MCF 10A (cell line): ENCODE results near the gene CEP43. TPM values are rescaled to one million over a fixed set of nuclear protein-coding genes. Genes with fewer than 3 reads are reported as not detected.

Experiments
- BruUV-seq: library from RNA; stranded (reverse); fragments of 400-500 nt; replicated peaks from 2 replicates; lab custom pipeline; 2021; lab: Mats Ljungman, UMichigan
- CTCF ChIA-PET: fragments of 300-600 bp; sonication (Branson Sonifier 250); formaldehyde crosslinking; extraction: SDS; loops from one replicate; lab custom pipeline; 2021; ENCODE audit warnings: antibody characterized with exemption, inconsistent platforms; lab: Yijun Ruan, JAX
- POLR2A ChIA-PET: fragments of 300-600, 350-650 bp; sonication (Branson Sonifier 250); formaldehyde crosslinking; extraction: SDS; loops from one replicate; lab custom pipeline; 2020; ENCODE audit warnings: antibody characterized with exemption, inconsistent platforms; lab: Yijun Ruan, JAX
- DNase-seq: peaks from one replicate; pipeline ENCODE4 v3.0.0-alpha.2; 2018; ENCODE audit not compliant: unreplicated experiment
- H3K27ac Mint-ChIP-seq: one replicate; pipeline ENCODE4 v1.8.0; 2022; ENCODE audit warnings: mild to moderate bottlenecking, low read depth, mixed read lengths; ENCODE audit not compliant: unreplicated experiment
- H3K27me3 Mint-ChIP-seq: one replicate; pipeline ENCODE4 v1.8.0; 2022; ENCODE audit warnings: mixed read lengths; ENCODE audit not compliant: insufficient read depth, unreplicated experiment
- H3K36me3 Mint-ChIP-seq: one replicate; pipeline ENCODE4 v1.8.0; 2022; ENCODE audit warnings: mild to moderate bottlenecking, moderate library complexity, mixed read lengths; ENCODE audit not compliant: insufficient read depth, unreplicated experiment
- H3K4me1 Mint-ChIP-seq: one replicate; pipeline ENCODE4 v1.8.0; 2022; ENCODE audit warnings: mixed read lengths; ENCODE audit not compliant: insufficient read depth, unreplicated experiment
- H3K4me3 Mint-ChIP-seq: one replicate; pipeline ENCODE4 v1.8.0; 2022; ENCODE audit warnings: mild to moderate bottlenecking, moderate library complexity, mixed read lengths; ENCODE audit not compliant: unreplicated experiment
- H3K9me3 Mint-ChIP-seq: one replicate; pipeline ENCODE4 v1.8.0; 2022; ENCODE audit warnings: mixed read lengths; ENCODE audit not compliant: unreplicated experiment
- intact Hi-C: fragments of 100-400 bp; cut with micrococcal nuclease; formaldehyde crosslinking; loops from 2 replicates; pipeline ENCODE4 v1.14.1; 2022
- total RNA-seq: library from RNA; stranded (reverse); gene quantifications from 2 replicates; pipeline ENCODE4 v1.2.3, GENCODE V29; 2022
- TF ChIP-seq, protein P1 (sequence below): fragments of 200-600 bp; IDR thresholded peaks from one replicate; pipeline ENCODE4 v1.8.0; 2022; ENCODE audit warnings: antibody characterized with exemption, mild to moderate bottlenecking; ENCODE audit not compliant: unreplicated experiment

The CEP43 gene
- total RNA-seq, 1 experiment from 2014 or later = 23.8 TPM

DNA sequence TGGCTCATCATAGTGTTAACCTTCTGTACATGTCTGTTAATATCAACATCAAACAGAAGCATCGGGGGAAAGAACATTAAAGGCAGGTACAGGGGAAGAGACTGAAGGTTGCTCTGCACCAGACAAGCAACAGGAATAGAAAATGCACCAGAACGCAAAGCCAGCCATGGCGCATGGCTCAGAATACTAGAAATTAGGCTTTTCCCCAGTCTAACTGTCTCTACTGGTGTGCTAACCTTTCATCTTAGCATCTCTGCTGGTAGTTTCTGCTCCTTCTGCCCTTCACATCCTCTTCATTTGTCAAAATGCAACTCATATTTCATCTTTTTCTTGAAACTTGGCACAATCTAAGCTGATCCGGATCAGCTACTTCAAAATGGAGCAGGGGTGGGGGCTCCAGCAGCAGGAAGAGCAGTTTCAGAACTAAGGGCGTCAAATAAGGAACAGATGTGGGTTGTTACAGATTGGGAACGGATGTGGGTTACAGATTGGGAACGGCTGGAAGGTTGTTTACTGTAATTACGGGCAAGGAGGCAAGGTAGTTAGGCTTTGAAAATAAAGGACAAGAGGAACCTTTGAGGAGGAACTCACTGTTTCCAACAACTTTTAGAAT lies 29.7 kb upstream of the CEP43 start:
- H3K9me3 Mint-ChIP-seq = peaks cover 12% of the 10 kb centered on the region
- POLR2A ChIA-PET = interaction anchor here (1.2 kb wide), 1 partner anchor 342 kb away, joined by 3 read pairs; the partner anchor contains the start of gene RPS6KA2
- intact Hi-C loops = no loop called here
- no peak overlapping the region for H3K27ac Mint-ChIP-seq
- CTCF ChIA-PET = no interaction called here
- H3K27me3 Mint-ChIP-seq = no peaks in the 10 kb centered on the region
- H3K4me3 Mint-ChIP-seq = no peak overlapping the region
- no peaks in the 10 kb centered on the region for H3K4me1 Mint-ChIP-seq
- no peak for DNase-seq
- H3K36me3 Mint-ChIP-seq = no peaks in the 10 kb centered on the region
- TF ChIP-seq, protein P1, sequence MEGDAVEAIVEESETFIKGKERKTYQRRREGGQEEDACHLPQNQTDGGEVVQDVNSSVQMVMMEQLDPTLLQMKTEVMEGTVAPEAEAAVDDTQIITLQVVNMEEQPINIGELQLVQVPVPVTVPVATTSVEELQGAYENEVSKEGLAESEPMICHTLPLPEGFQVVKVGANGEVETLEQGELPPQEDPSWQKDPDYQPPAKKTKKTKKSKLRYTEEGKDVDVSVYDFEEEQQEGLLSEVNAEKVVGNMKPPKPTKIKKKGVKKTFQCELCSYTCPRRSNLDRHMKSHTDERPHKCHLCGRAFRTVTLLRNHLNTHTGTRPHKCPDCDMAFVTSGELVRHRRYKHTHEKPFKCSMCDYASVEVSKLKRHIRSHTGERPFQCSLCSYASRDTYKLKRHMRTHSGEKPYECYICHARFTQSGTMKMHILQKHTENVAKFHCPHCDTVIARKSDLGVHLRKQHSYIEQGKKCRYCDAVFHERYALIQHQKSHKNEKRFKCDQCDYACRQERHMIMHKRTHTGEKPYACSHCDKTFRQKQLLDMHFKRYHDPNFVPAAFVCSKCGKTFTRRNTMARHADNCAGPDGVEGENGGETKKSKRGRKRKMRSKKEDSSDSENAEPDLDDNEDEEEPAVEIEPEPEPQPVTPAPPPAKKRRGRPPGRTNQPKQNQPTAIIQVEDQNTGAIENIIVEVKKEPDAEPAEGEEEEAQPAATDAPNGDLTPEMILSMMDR = no peak
- no TSS peak for BruUV-seq

DNA sequence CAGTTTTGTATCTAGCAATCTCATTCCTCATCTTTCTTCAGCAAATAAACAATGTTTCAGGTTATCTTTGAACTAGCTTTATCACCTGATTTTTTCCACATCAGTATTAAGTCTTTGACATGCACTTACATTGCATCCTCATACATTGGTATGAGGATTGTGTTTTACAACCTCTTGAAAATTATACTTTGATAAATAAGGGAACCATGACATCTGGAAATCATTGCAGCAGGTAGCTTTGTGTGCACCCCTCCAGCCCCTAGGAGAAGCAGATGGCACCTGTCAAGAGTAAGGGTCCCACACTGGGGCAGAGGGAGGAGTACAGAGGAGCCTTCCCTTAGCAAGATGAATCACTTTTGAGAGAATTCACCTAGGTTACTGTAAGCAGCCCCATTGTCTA lies 29.1 kb upstream of the CEP43 start:
- POLR2A ChIA-PET = interaction anchor here (1.2 kb wide), 1 partner anchor 343 kb away, joined by 3 read pairs; the partner anchor contains the start of gene RPS6KA2
- no TSS peak for BruUV-seq
- Mint-ChIP-seq H3K4me1 (no peaks in the 10 kb centered on the region), H3K27me3 (no peaks in the 10 kb centered on the region), H3K4me3 (no peak overlapping the region), H3K9me3 (peaks cover 12% of the 10 kb centered on the region), H3K36me3 (no peaks in the 10 kb centered on the region), H3K27ac (no peak overlapping the region)
- TF ChIP-seq, protein P1 = no peak
- CTCF ChIA-PET = no interaction called here
- intact Hi-C loops = no loop called here
- no peak for DNase-seq

DNA sequence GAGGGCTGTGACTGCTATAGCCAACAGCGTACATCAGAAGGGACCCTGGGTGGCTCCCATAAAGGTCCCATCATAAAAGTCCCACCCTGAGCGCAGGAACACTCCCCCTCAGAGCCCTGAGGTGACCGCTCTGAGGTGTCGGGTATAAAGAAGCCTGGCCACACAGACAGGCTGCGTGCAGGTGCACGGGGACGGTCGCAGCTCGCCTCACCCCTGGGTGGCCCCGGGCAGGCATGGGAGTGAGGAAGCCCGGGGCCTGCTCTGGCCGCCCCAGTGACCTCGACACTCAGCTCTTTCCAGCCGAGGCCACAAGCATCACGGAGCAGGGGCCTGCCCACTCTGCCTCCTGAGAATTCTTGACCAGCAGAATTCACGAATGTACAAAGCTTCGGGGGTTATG lies 28.4 kb upstream of the CEP43 start:
- intact Hi-C loops = no loop called here
- H3K9me3 Mint-ChIP-seq = peaks cover 12% of the 10 kb centered on the region
- no peak for DNase-seq
- H3K36me3 Mint-ChIP-seq = no peaks in the 10 kb centered on the region
- no peaks in the 10 kb centered on the region for H3K4me1 Mint-ChIP-seq
- no peak overlapping the region for H3K27ac Mint-ChIP-seq
- H3K27me3 Mint-ChIP-seq = no peaks in the 10 kb centered on the region
- POLR2A ChIA-PET = interaction anchor here (1.2 kb wide), 1 partner anchor 344 kb away, joined by 3 read pairs; the partner anchor contains the start of gene RPS6KA2
- H3K4me3 Mint-ChIP-seq = no peak overlapping the region
- BruUV-seq = no TSS peak
- TF ChIP-seq, protein P1 = no peak
- CTCF ChIA-PET = interaction anchor here (0.6 kb wide), 1 partner anchor 718 kb away, joined by 3 read pairs; no protein-coding TSS in a partner anchor

DNA sequence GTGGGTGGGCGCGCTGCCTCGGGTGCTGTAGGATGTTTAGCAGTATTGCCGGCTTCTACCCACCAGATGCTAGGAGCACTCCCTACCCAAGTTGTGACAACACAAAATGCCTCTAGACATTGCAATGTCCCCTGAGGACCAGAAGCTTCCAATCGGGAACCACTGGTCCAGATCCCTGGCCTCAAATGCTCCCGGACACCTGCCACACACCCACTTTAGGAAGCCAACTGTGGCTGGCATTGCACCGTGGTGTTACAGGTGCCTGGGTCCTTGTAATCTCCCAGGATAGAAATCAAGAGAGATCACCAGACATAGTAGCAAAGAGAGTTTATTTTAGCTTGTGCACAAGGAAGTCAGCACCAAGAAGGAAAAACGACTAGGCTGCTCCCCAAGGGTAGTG lies 27.9 kb upstream of the CEP43 start:
- H3K27me3 Mint-ChIP-seq = no peaks in the 10 kb centered on the region
- no TSS peak for BruUV-seq
- H3K4me3 Mint-ChIP-seq = no peak overlapping the region
- no peak for DNase-seq
- no peaks in the 10 kb centered on the region for H3K36me3 Mint-ChIP-seq
- no peaks in the 10 kb centered on the region for H3K4me1 Mint-ChIP-seq
- no peak overlapping the region for H3K27ac Mint-ChIP-seq
- peaks cover 12% of the 10 kb centered on the region for H3K9me3 Mint-ChIP-seq
- ChIA-PET POLR2A (no interaction called here), CTCF (interaction anchor here (1.0 to 1.1 kb wide), 2 partner anchors 18 to 196 kb away, joined by 4 to 5 read pairs; no protein-coding TSS in a partner anchor)
- intact Hi-C loops = no loop called here
- TF ChIP-seq, protein P1 = no peak
